ENCODE results near the gene SLC7A1.

SLC7A1 gene

DNA sequence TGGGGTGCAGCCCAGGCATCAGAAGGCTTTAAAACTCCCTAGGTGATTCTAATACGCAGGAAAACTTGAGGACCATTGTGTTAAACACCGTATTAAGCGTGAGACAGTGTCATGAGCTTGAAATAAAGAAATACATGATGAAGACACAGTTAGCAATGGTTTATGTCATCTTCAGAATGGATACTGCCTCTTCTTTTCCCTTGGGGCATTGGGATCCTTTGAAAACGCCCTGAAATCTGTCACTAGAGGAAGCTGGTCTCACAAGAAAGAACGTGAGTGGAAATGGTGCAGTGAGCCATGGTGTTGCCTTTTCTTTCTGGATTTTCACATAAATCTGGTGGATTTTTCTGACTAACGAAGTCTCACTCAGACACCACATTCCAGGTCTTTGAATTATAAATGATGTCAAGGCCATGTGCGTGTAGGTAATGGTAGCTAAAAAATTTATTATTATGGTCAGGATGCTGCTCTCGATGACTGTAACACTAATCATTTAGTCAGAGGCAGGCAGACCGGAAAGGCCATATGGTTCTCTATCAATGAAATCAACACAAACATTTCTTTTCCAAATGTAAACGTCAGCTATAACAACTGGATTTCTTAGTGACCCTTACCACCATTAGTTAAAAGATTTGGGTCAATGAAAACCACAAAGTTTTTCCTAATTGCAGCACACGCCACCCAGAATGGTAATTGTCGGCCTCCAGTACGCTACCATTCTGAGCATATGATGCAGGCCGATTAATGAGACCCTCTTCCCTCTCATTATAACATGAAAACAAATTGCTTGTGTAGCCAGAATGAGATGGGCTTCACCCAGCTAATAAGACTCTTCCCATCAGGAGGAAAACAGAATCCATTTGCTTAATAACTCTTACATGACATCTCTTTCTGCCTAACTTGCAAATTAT is 105.6 kb downstream of the SLC7A1 start:
- no peak for DNase-seq (ENCODE audit: low read depth in 2 of 2)

DNA sequence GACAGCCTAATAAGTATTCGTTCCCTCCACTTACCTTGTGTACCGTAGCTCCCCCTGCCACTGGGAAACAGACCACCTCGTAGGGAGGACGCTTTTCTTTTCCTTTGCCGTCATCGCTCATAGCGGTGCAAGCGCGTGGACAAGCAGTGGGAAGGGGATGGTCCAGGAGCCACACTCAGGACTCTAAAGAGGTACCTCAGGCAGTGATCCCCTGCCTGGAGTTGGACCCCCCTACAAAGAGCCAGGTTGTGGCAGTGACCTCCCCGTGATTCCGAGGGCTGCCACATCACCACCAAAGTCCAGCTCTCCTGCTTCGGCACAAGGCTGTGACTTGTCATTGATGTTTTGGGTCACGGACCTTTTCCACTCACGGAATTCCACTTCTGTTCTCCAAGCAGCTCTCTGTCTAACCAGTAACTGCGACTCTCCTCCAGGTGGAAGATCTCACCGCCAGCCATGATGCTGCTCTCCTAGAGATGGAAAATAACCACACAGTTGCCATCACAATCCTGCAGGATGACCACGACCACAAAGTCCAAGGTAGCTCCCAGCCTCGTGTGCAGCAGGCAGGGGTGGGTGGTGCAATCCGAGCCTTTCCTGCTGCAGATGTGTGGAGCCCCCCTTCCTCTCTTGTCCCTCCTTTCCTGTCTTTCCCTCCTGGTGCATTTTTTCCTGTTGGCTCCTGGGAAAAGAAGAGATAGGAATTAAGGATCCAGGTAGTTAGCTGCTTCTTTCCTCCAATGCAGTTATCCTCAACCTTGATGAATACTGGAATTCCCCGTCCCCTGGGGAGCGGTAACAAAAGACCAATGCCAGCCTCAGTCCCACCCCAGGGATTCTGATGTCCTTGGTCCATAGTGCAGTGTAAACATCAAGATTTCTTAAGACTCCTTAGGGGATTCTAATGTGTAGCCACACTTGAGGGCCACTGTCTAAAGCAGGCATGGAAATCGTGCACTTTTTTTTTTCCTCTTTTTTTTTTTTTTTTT is 107.7 kb downstream of the SLC7A1 start:
- no peak for DNase-seq (ENCODE audit: low read depth in 2 of 2)

DNA sequence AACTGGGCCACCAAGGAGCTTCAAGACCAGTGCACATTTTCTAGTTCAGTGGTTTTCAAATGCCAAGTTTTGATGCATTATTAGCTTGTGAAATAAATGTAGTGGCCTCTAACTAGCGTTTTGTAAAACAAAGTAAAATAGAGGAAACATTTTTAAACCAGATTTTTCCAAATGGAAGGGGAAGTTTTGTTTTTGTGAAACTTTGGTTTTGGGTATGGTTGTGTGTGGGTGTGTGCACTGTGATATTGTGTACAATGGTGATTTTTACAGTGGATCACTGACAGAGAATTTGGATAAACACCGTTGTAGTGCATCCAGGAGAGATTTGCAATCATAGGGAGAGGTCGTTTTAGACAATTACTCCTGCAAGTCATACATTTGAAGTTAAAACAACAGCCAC is 108.9 kb downstream of the SLC7A1 start:
- no peak for DNase-seq (ENCODE audit: low read depth in 2 of 2)

DNA sequence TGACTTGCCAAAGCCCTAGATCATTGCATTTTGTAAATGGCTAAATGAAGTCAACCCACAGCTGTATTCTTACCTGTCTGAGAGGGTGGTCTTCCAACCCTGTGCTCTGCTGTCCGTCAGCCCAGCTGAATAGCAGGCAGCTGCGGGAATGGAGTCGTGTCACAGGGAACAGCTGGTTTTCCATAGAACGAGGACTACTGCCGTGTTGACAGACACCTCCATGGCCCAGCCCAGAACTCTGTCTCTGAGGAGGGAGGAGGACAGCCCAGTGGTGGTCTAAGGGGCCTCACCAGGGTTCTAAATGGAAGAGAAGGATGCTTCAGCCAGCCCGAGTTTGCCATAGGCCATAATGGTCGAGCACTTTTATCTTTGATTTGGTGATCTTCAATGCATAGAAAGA is 110.7 kb downstream of the SLC7A1 start:
- no peak for DNase-seq (ENCODE audit: low read depth in 2 of 2)

DNA sequence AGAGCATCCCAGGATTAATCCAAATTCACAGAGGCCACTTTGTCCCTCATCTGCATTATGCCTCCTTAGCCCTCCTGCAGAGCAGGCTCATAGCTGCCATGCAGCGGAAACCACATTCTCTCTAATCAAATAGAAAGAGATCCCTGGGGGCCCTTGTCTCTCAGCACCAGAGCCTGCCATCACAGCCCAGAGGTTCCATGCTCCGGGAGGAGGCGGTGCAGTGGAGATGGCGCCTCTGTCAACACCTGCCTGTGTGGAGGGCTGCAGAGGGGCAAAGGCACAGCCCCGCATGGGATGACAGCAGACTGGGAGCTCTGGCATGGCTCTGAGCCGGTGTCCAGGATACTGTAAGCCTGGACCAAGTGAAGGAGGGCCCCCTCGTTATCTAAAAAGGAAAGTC is 111.3 kb downstream of the SLC7A1 start:
- no peak for DNase-seq (ENCODE audit: low read depth in 2 of 2)

DNA sequence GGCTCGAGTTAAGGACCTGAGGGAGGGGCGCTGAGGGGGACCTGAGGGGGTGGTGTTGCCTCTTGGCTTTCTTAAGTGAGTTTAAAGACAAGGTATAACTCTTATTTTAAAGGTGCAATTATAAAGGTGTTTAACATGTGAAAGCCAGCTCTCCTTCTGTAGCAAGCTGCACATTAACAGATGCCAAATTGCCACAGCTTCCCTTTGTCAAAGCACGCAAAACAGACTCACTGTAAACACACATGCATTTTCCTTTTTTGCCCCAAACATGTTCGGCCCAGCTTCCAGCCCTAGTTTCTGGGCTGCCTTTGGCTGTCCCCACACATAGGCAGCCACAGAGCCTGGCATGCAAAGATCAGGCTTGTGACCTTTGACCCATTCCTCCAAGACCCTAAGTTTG is 111.9 kb downstream of the SLC7A1 start:
- no peak for DNase-seq (ENCODE audit: low read depth in 2 of 2)

DNA sequence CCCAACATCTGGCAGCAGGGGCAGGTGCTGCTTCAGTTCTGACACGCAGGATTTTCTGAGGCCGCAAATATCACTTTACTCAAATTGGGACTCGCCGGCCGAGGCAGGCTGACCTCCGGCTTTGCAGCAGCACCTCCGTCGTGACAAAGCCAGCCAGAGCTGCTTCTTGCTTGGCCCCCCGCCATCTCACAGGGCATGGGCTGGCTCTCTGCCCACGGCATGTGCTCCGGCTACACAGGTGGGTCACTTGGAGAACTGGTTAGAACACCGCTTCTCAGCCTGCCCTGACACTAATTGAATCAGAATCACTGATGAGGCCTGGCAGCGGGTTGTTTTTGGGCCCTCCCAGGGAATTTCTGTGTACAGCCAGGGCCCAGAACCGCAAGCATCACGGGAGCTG is 112.3 kb downstream of the SLC7A1 start:
- no peak for DNase-seq (ENCODE audit: low read depth in 2 of 2)

DNA sequence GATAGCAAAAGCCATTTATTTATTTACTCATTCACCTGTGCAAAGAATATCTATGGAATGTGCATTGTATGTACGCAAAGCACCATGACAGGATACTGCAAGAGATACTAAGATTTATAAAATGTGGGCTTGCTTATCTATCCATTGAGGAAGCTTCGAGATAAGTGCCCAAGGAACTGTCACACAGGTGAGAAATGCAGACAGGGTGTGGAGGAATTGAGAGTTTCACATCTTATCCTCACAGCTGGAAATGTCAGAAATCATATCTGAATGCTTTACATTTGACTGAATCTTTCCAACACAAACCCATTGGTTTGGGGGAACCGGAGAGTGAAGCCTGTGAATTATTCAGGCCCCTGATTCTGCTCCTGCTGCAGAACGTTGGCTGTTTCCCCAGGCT is 113.0 kb downstream of the SLC7A1 start:
- no peak for DNase-seq (ENCODE audit: low read depth in 2 of 2)

DNA sequence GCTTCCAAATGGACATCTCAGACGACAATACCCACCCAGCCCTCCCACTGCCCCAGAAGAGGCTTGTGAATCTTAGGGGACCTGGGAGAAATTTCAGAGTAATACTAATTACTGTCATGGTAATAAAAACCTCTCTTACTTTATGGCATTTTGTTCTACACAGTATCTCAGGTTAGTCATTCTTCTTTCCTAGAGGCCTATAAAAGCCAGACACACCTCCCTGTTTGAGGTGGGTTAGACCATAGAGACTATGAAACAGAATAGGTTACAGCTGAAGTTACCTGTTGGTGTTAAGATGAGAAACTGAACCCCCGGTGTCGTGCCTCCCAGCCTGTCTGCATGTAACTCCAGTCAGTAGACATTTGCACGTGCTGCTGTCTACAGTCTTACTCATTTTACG is 113.9 kb downstream of the SLC7A1 start:
- DNase-seq (ENCODE audit: low read depth in 2 of 2): no peak

DNA sequence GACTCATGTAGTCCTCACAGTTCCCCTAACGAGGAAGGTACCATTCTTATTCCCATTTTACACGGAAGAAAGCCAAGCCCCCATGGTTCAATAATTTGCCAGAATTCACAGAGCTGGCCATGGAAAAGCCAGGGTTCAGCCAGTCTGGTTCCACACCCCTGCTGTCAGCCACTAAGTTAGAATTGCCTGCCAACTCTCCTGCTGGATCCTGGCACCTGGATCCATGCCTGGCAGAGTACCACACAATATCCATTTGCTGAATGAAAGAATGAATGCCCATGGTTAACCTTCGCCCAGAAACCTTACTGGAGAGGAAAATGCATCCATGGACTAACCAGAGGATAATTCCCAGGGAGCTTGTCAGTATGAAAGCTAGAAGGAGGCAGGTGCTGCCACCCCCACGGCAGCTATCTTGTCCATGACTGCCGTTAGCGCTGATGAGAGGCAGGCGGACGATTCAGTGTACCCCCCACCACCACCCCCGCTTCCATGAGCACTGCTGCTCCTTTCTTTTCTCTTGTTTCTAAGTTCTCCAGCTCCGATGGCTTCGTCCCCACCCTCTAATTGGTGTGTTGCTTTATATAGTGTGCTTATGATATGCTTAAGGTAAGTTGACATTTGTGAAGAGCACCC is 114.5 kb downstream of the SLC7A1 start:
- DNase-seq (ENCODE audit: low read depth in 2 of 2): no peak

DNA sequence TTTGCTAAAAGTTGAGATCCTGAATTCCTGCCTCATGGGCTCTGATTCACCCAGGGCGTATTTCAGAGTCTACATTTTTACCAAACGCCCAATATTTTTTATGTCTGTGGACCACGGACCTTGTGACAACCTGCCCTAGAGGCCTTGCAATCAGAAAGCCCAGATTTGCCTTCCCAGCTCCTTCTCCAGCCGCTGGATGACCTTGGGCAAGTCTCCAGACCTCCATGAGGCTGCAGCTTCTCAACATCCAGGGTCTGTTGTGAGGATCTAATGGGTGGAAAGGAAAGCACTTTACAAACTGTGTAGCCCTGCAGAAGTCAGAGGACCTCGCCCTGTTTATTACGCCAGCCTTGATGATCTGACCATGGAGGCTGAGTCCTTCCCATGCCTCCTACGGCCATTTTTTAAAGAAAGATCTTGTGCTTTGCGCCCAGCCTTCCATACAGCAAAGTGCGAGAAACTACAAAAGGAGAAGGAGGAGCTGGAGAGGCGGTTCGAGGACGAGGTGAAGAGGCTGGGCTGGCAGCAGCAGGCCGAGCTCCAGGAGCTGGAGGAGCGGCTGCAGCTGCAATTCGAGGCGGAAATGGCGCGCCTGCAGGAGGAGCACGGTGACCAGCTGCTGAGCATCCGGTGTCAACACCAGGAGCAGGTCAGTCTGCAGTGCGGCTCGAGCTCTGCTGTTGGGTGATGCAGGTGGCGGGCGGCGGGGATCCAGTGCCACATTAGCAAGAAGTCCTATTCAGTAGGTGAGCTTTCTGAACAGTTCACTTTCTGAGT is 115.6 kb downstream of the SLC7A1 start:
- no peak for DNase-seq (ENCODE audit: low read depth in 2 of 2)

DNA sequence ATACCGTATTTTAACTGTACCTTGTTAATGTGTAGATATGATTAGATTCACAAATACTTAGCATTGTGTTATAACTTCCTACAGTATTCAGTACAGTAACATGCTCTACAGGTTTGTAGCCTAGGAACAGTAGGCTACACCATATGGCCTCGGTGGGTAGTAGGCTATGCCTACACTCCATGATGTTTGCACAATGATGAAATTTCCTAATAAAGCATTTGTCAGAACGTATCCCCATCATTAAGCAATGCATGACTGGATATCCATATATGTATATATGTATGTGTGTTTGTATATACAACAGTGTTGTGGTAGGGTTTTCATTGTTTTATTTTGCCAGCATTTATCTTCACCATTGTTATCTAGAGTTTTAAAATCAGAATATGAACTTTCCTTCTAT is 119.4 kb downstream of the SLC7A1 start:
- no peak for DNase-seq (ENCODE audit: low read depth in 2 of 2)

DNA sequence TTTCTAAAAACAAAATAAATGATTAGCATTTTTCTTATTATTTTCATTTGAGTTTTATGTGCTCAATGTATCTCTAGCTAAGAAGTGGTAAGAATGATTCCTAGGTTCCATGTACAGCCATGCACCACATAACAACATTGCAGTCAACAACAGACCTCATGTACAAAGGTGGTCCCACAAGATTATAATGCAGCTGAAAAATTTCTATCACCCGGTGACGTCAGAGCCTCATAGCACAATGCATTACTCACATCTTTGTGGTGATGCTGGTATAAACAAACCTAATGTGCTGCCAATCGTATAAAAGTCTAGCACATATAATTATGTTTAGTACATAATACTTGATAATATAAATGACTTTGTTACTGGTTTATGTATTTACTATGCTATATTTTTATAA is 120.5 kb downstream of the SLC7A1 start:
- peak in 1 of 2 experiments; percentile 58 for DNase-seq (ENCODE audit: low read depth in 2 of 2)

DNA sequence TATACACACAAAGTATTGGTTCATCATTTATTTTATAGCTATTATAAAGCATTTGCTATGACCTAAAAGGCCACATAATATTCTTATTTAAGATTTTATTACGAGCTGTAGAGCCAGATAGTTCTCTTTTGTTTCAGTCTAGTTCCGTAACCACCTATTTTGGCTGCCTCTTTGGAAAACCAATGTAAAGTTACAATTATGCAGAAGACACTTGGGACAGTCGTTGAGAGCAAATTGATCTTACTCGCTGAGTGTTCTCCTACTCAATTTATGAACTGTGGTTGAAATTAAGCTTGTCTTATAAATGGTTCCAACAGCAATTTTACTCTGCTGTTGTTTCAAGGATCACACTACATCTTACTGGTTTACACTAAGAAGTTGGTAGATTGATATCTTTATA is 122.3 kb downstream of the SLC7A1 start:
- DNase-seq (ENCODE audit: low read depth in 2 of 2): no peak

DNA sequence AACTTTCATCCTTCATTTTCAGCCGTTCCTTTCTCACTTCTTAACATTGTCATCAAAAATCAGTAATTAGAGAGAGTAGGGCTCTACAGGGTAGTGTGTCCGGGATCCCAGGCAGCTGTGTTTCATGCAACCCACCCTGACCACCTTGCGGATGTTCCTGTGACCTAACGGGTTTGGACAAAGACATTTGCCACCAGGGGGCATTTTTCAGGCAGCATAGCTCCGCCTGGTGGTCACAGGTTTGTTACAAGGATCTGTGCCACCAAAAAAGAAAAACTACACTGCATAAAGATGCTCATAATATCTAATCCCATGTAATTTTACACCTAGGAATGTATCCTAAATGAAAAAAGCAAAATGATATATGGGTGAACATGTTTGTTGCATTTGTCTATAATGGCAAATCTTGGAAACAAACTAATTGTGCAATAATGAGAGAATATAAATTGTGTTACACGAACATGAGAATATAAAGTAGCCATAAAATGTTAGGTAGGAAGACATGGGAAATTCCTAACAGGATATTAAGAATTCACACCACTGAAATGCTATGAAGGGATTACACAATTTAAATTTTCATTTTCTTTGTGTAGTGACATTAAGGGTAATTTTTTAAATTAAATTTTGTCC is 123.0 kb downstream of the SLC7A1 start:
- no peak for DNase-seq (ENCODE audit: low read depth in 2 of 2)

DNA sequence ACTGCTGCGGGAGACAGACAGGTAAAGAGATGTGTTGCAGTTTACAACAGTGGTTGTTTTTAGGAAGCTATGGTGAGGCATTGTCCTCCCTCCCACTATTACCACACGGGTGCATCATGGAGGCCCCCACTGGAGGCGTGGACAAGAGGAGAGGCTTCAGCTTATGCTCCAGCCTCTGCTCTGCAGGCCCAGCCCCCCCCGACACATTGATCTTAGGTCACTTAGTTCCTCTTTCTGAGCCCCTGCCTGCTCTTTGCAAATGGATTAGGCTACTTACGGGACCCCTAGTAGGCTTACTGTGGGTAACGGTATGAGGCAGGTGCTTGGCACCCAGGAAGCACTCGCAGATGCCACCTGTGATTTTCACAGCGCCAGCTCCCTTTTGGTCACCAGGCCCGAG is 123.9 kb downstream of the SLC7A1 start:
- no peak for DNase-seq (ENCODE audit: low read depth in 2 of 2)

DNA sequence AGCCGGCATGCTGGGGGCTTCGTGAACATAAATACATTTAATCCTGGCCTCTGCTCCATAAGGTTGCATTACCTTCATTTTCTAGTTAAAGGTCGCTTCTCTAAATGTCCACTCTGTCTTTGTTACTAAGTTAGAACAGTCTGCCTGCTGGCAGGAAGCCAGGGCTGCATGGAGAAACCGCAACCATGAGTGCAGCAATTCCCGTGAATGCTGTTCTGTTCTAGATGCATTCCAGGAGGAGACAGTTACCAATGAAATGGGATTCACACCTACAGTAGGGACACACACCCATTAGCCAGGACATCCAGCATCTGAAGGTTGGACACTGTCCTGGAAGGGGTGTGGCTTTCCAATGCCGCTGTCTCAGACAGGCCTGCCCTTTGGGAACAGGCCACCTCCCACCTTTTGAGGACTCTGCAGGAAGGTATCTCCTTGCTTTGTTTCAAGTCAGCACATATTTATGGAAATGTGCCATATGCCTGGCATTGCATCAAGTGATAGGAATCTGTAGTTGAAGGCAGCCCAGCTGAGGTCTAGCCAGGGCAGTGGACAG is 129.7 kb downstream of the SLC7A1 start:
- DNase-seq (ENCODE audit: low read depth in 2 of 2): peak in 1 of 2 experiments; percentile 33

DNA sequence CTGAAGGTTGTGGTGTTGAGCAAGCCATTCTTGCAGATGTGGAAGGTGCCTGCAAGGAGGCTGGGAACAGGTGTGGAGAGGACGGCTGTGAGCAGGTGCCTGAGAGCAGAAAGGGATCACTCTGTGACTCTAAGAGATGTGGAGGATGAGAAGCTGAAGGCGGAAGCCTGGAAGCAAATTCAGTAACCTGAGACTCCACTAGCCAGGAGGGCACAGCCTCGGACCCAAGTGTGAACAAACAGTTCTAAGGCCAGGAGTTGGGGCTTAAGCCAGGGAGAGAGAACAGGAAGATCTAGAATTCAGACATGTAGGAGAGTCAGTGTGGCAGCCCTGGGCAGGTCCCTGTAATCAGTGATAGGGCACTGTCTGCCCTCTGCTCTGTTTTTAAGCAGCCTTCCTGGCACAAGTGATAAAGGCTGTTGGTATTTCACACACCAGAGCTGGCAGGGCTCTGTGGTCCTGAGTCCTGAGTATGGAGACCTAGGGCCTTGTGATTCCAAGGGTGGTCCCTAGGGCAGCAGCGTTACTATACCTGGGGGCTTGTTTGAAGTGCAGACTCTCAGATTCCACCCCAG is 131.3 kb downstream of the SLC7A1 start:
- DNase-seq (ENCODE audit: low read depth in 2 of 2): no peak

DNA sequence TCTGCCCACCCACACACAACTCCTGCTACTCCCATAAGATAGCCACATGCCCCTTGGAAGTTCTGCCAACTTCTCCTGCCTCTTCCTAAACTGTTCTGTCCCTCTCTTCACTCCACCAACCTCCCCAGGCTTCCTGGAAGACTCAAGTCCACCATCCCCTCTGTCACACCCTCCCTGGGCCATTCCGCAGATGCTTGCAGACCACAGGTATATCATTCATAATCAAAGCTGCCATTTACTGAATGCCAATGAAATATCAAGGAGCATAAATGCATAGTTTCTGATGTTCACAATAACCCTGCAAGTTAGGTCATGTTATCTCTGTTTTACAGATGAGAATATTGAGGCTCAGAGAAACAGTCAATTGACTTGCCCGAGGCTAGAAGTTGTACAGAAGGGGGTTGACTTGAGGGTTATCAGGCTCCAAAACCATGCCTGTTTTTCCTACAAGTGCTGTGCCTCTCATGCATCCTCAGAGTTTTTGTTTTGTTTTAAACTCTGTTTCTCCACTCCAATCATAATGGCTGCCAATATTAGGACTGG is 135.6 kb downstream of the SLC7A1 start:
- DNase-seq (ENCODE audit: low read depth in 2 of 2): no peak
